Measurements from ENCODE around the gene KLHL29. TPM values are rescaled to one million over a fixed set of nuclear protein-coding genes. Genes with fewer than 3 reads are reported as not detected.

Gene KLHL29
- total and polyA plus RNA-seq, 10 of the 15 experiments (the other 5 are each of a cell fraction or from before 2014, with no cell fraction given): 1.4 to 19.5 (median 6.1) TPM

- TF ChIP-seq PRDM15 (CRISPR knock-in tag; IDR thresholded peaks at IDR 0.05): no peak
- no peak for TF ChIP-seq CREB1 (IDR thresholded peaks at IDR 0.05; ENCODE audit: low read depth)
- no peak for TF ChIP-seq EZH2 (IDR thresholded peaks at IDR 0.05; ENCODE audit: borderline replicate concordance, control insufficient read depth, low read depth, low read length)
These were observed 74.1 kb downstream of the KLHL29 start (continued) for GRCh38 chr2:23459032-23459431.

GRCh38 chr2:23460228-23460627 is 75.2 kb downstream of the KLHL29 start:
- ChIA-PET RAD21 (ENCODE audit: unreplicated experiment) (interaction anchor here (0.8 to 1.3 kb wide), 3 partner anchors 56 to 465 kb away, joined by 3 to 4 read pairs (median 3); no protein-coding TSS in a partner anchor), POLR2A (interaction anchor here (0.5 to 1.0 kb wide), 2 partner anchors 72 to 117 kb away, joined by 4 to 6 read pairs; no protein-coding TSS in a partner anchor), SMC1A (ENCODE audit: uncharacterized antibody, unreplicated experiment) (interaction anchor here (0.7 to 3.3 kb wide), 4 partner anchors 10 to 56 kb away, joined by 3 to 17 read pairs (median 9); no protein-coding TSS in a partner anchor), CTCF (interaction anchor here (0.8 to 3.8 kb wide), 14 partner anchors 9 to 556 kb away, joined by 3 to 18 read pairs (median 4); no protein-coding TSS in a partner anchor)
- no peak overlapping the region for H3K4me3 ChIP-seq
- H3K9ac ChIP-seq (ENCODE audit: control insufficient read depth, insufficient read depth, low read length): no peak overlapping the region
- H3K27ac ChIP-seq (ENCODE audit: control insufficient read depth, insufficient read depth): no peak overlapping the region
- H4K20me1 ChIP-seq (ENCODE audit: control insufficient read depth, insufficient read depth): no peaks in the 10 kb centered on the region
- H3K9me3 ChIP-seq (replicated peaks; ENCODE audit: control insufficient read depth, insufficient read depth, low read length): no peaks in the 10 kb centered on the region
- no peaks in the 10 kb centered on the region for H3K27me3 ChIP-seq (replicated peaks in 1 of 2; ENCODE audit: control insufficient read depth in 2 of 2, insufficient read depth in 2 of 2, low read length in 1 of 2)
- ATAC-seq (peak; percentile 76), DNase-seq (ENCODE audit: low read depth, low spot score) (no peak), FAIRE-seq (peak; percentile 80)
- 59% methylated on average over 1 of the region's 1 CpG for WGBS (ENCODE audit: insufficient coverage, insufficient replicate concordance, low lambda C conversion rate, missing lambda C conversion rate)
- H3K4me1 ChIP-seq (ENCODE audit: control insufficient read depth, insufficient read depth, low read length): no peaks in the 10 kb centered on the region
- intact Hi-C loops (cut with micrococcal nuclease; ENCODE audit: unreplicated experiment): loop anchor here (1.0 to 2.0 kb wide), 3 partner anchors 55 to 261 kb away; no protein-coding TSS in a partner anchor
- in situ Hi-C loops (cut with MboI): no loop called here
- no peak for TF ChIP-seq ETV6 (conservative IDR thresholded peaks at IDR 0.05 in 1 of 2, IDR thresholded peaks at IDR 0.05 in 1 of 2; ENCODE audit: borderline replicate concordance in 1 of 2, low read depth in 1 of 2)
- TF ChIP-seq SMC3 (IDR thresholded peaks at IDR 0.05; ENCODE audit: borderline replicate concordance, low read length): peak; percentile 72; the same call in 1 of the 2 replicates
- no peak for TF ChIP-seq BMI1 (IDR thresholded peaks at IDR 0.05; ENCODE audit: borderline replicate concordance)
- TF ChIP-seq RAD21 (IDR thresholded peaks at IDR 0.05; ENCODE audit: insufficient read depth, low read depth, low read length): peak; percentile 82
- no peak for TF ChIP-seq ZBTB4 (CRISPR knock-in tag; IDR thresholded peaks at IDR 0.05)
- peak; percentile 70 to 78 (median 77); a peak in 5 of 6 replicates for TF ChIP-seq CTCF (IDR thresholded peaks at IDR 0.05 in 2 of 3, conservative IDR thresholded peaks at IDR 0.05 in 1 of 3; ENCODE audit: control insufficient read depth in 2 of 3, extremely low read depth in 1 of 3, insufficient read depth in 1 of 3, low read depth in 3 of 3, low read length in 3 of 3)
- H3K36me3 ChIP-seq (ENCODE audit: control insufficient read depth in 2 of 2, insufficient read depth in 2 of 2, low read length in 1 of 2): no peaks in the 10 kb centered on the region; a peak in 1 of 4 replicates
- H3K4me2 ChIP-seq (ENCODE audit: control insufficient read depth, insufficient read depth): no peak overlapping the region
- no TSS peak for BruUV-seq (replicated peaks)
- no peak overlapping the region for H2AFZ ChIP-seq (ENCODE audit: control insufficient read depth, low read depth, low read length)
- H3K79me2 ChIP-seq (ENCODE audit: control insufficient read depth, insufficient read depth, low read length): no peaks in the 10 kb centered on the region
